Posterior cingulate gyrus (tissue), 11 donors: ENCODE measurements around the gene RIPOR2.
"Not testable (repeated sequence)": the region's sequence is repeated elsewhere in the genome, so short reads cannot be mapped to it uniquely, and the experiment has no call there.

ENCODE experiments used
- DNase-seq, 10 donors: peaks; one replicate each; pipeline versions ENCODE4 v3.0.0 to v3.0.0-alpha.2; 2020 to 2021; ENCODE audit warnings: mixed read lengths in 3 of 10
- intact Hi-C: fragments of 100-400 bp; cut with DNase I; formaldehyde crosslinking; loops from one replicate; pipeline ENCODE4 v1.15.1; 2023

RIPOR2 gene

GRCh38 chr6:24927985-24928745 lies 7.6 kb downstream of the RIPOR2 start:
- no peak for DNase-seq
- intact Hi-C loops, result no loop called here

- DNase-seq, result no peak
- intact Hi-C loops, result no loop called here
Measured at GRCh38 chr6:24927277-24927955, 8.3 kb downstream of the RIPOR2 start.

DNA sequence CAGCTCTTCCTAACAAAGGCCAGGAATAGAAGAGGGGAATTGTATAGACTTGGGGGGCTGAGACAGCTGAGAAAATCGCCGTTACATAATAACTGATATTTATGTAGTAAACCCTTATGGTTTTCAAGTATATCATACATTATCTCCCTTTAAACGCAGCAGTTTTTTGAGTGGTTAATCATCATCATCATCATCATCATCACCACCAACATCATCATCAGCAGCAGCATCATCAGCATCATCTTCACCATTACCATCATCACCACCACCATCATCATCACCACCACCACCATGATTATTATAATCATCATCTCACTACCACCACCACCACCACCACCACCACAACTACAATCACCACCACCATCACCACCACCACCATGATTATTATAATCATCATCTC lies 9.1 kb downstream of the RIPOR2 start:
- DNase-seq, intact Hi-C loops: not testable (repeated sequence)

GRCh38 chr6:24926192-24926591 lies 9.6 kb downstream of the RIPOR2 start:
- DNase-seq, result no peak
- intact Hi-C loops, result no loop called here

GRCh38 chr6:24925661-24926060 lies 10.1 kb downstream of the RIPOR2 start:
- intact Hi-C loops, result no loop called here
- no peak for DNase-seq

DNA sequence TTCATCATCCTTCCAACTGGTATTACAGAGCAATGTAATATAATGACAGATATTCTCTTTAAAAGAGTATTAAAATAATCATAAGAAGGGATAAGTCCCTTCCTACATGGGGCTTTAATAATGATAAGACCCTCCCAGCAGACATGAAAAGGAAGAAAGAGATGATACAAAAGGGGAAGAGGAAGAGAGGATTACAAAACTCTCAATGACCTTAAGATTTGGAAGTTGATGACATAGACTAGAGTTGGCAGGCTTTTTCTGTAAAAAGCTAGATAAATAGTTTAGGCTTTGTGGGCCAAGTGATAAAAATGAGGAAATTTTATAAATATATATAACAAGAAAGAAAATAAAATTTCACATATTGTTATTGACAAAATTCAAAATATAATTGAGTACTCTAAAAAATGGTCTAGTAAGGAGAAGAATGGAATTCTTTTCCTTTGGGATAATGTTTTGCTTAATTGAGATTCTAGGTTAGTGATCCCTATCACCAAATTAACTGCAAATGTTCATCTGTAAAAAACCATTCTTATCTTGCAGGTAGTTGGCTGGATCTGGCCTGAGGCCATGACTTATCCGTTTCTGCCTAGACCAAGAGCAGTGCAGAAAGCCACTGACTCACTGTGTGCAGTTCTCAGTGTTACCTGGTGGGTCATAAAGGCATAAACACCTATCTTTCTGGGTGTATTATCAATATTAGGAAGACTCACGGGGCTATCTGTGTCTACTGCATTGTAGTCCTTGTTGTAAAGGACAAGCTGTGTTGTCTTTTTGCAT lies 11.0 kb downstream of the RIPOR2 start:
- intact Hi-C loops, result no loop called here
- DNase-seq, result no peak

- DNase-seq, result no peak
- intact Hi-C loops, result no loop called here
Measured at GRCh38 chr6:24923885-24924401, 11.8 kb downstream of the RIPOR2 start.

DNA sequence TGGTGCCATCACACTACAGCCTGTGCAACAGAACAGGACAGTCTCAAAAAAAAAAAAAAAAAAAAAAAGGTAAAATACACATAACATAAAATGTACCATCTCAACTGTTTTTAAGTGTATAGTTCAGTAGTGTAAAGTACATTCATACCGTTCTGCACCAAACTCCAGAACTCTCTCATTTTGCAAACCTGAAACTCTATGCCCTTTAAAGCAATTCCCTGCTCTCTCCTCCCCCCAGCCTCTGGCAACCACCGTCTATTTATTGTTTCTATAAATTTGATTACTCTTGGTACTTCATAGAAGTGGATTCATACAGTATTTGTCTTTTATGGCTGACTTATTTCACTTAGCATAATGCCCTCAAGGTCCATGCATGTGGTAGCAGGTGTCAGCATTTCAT lies 12.9 kb downstream of the RIPOR2 start:
- intact Hi-C loops, result no loop called here
- DNase-seq, result no peak

DNA sequence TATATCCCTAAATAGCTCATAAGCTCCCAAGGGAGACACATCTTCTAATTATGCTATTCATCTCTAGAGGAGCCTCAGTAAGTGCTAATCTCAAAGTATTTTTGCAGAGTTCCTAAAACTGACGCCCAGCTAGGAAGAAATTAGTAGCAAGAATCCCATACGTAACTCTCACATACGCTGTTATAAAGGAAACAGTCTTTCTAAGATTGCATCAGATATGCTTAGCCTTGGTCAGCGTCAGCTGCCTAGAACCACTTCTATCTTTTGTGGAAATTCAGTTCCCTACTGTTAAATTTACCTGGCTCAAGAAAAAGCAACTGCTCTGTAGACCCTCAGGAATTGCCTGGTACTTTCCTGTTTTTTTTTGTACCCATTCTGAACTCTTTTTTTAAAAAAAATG lies 13.6 kb downstream of the RIPOR2 start:
- intact Hi-C loops, result no loop called here
- no peak for DNase-seq

GRCh38 chr6:24920136-24920535 lies 15.6 kb downstream of the RIPOR2 start:
- no peak for DNase-seq
- intact Hi-C loops, result no loop called here

DNA sequence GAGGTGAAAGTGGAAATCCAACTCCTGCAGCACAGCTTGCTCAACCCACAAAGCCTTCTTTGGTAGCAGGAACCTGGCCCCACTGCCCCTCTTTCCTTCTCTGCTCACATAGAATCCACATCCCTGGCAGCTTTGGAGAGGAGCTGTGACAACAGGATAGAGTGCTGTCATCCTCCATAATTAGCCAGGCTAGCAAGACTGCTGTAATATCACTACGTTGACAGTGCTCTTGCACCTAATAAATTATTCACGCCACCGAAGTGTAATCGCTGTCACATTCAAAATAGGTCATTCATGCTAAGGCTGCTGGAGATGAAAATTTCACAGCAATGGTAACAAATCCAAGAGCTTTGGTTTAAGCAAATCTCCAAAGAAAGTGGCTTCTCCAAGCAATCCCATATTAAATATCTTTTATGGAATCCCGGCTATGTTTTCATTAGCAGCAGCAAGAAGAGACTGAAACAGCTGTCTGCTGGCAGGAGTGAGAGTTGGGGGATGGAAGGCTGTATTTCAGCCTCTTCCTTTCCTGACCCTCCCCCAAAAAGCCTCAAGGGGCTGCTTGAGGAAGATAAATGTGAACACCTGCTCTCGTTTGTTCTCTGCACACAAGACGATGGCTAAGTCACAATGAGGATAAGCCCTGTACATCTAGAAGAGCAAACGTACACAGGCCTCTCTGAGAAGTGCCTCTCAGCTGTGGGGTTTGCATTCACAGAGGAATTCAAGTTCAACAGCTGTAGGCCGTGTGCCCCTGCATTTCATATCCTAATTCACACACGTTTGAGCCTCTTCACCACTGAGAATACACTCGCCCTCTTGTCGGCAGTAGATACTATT lies 16.5 kb downstream of the RIPOR2 start:
- intact Hi-C loops, result no loop called here
- DNase-seq, result no peak

- intact Hi-C loops, result no loop called here
- no peak for DNase-seq
Measured at GRCh38 chr6:24918641-24919055, 17.1 kb downstream of the RIPOR2 start.

- intact Hi-C loops, result no loop called here
Measured at GRCh38 chr6:24916496-24916895, 19.3 kb downstream of the RIPOR2 start.

GRCh38 chr6:24915641-24916040 lies 20.1 kb downstream of the RIPOR2 start:
- intact Hi-C loops, result no loop called here
- DNase-seq, result no peak

More at GRCh38 chr6:24916496-24916895, 19.3 kb downstream of the RIPOR2 start:
- no peak for DNase-seq

GRCh38 chr6:24914082-24914481 lies 21.7 kb downstream of the RIPOR2 start:
- DNase-seq, result not testable (repeated sequence)
- intact Hi-C loops, result loop anchor here (5.0 kb wide), 1 partner anchor 57 kb away; no protein-coding TSS in a partner anchor

GRCh38 chr6:24911796-24912382 lies 23.9 kb downstream of the RIPOR2 start:
- DNase-seq, result no peak
- intact Hi-C loops, result loop anchor here (5.0 kb wide), 1 partner anchor 55 kb away; no protein-coding TSS in a partner anchor

GRCh38 chr6:24910961-24911725 lies 24.6 kb downstream of the RIPOR2 start:
- intact Hi-C loops, result loop anchor here (5.0 kb wide), 1 partner anchor 54 kb away; no protein-coding TSS in a partner anchor

DNA sequence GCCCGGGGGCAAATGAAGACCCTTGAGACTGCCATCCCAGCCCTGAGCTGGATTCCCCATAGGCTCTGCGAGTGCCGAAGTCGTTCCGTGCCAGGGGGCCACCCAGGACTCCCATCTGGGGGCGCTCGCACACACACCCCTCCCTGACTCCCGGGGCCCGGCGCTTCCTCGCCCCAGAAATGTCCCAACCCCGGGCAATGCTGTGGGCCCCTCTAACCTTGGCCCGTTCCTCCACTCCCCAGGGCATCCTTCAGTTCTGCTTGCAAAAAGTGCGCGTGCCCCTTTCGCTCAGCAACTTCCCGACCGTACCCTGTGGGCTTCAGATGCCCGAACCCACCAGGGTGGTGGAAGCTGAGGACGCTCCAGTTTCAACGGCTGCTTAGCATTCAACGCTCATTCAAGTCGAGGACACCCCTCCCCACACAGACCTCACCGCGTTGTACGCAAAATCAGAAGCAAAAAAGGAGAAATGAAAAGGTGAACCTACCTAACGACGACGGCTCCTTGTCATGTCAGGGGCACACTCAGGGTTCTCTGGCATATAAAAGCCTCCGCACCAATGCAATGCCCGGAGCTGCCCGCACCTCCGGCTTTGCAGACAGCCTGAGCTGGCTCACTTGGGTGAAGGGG lies 25.3 kb downstream of the RIPOR2 start:
- intact Hi-C loops, result loop anchor here (5.0 kb wide), 1 partner anchor 53 kb away; no protein-coding TSS in a partner anchor
- peak in 8 of 10 donors; percentile 16 to 89 (median 54) for DNase-seq

More at GRCh38 chr6:24910961-24911725, 24.6 kb downstream of the RIPOR2 start:
- peak in 9 of 10 donors; percentile 44 to 95 (median 73) for DNase-seq
